Ammon's horn (tissue), 1 donor: Measurements from ENCODE around the gene ZNF319.

Experiments used
- DNase-seq: peaks from one replicate; pipeline ENCODE4 v3.0.0-alpha.2; 2016; ENCODE audit warnings: low spot score

ZNF319 gene

DNA sequence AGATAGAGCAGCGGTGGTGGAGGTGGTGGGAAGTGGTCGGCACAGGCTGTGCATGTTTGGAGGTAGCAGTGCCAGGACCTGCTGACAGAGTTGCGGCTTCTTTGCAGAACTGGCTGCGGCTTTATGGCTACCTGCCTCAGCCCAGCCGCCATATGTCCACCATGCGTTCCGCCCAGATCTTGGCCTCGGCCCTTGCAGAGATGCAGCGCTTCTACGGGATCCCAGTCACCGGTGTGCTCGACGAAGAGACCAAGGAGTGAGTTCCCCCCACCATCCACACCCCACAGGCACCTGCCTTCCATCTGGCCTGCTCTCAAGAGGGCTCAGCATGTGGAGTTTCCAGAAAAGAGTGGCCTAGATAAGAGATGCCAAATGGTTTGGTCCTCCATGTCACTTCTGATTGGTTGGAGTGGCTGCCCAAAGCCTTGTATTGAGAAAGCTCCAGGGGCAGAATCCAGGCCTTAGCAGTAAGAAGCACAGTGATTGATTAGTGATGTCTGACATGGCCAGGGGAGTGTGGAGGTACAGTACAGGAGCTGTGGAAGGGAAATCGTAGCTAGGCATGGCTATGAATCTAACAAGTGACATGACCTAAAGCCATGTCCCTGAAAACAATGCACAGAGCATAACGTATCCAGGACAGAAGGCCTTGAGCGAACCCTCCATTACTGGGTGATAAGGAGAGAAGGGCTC lies 37.0 kb upstream of the ZNF319 start:
- DNase-seq: no peak

DNA sequence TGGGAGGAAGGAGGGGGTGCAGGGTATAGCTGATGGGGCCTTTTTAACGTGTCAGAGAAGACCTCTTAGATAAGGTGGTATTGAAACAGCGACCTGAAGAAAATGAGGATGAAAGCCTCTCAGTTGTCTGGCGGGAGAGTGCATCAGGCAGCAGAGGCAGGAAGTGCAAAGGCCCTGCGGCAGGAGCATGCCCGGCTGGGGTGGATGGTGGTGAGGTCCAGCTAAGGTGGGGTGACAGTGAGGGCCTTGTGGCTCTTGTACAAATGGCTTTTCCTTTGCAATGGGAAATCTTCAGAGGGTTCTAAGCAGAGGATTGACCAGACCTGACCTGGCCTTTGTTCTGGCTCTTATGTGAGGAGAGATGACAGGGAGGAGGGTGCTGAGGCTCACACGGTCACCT lies 36.5 kb upstream of the ZNF319 start:
- no peak for DNase-seq

DNA sequence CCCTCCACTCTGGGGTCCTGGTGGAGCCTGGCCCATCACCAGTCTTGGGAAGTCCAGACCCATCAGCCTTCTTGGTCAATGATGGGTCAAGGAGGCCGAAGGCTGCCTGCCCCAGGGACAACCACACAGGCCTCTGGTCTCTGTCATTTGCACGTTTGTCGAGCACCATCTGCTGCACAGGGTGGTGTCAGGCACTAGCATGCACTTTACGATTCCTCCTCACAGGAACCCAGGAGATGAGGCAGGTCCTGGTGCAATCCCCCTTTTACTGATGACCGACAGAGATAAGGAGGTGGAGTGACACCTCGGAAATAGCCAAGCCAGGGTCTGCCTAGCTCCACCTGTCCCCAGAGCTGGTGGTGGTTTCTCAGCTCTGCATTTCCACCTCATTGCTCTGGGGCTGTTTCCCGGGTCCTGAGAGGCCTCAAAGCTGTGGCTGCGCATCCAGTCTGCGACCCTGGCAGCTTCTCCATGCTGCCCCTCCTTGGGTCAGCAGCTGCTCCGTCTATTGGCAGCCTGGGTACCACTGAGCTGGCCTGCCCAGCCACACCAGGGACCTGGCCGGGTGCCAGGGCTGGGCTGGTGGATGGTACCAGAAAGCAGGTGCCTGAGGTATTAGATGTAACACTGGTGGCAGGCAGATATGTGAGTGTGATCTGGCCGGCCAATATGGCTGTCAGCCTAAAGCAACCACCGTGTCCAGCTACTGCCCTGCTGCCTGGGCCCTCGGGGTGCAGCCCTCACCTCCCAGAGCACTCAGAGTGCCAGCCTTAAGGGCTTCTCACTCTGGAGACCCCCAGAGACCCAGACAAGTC lies 35.1 kb upstream of the ZNF319 start:
- no peak for DNase-seq

- DNase-seq: no peak
Observed at GRCh38 chr16:58034774-58035173, 34.3 kb upstream of the ZNF319 start.

GRCh38 chr16:58034128-58034685 lies 33.7 kb upstream of the ZNF319 start:
- no peak for DNase-seq

DNA sequence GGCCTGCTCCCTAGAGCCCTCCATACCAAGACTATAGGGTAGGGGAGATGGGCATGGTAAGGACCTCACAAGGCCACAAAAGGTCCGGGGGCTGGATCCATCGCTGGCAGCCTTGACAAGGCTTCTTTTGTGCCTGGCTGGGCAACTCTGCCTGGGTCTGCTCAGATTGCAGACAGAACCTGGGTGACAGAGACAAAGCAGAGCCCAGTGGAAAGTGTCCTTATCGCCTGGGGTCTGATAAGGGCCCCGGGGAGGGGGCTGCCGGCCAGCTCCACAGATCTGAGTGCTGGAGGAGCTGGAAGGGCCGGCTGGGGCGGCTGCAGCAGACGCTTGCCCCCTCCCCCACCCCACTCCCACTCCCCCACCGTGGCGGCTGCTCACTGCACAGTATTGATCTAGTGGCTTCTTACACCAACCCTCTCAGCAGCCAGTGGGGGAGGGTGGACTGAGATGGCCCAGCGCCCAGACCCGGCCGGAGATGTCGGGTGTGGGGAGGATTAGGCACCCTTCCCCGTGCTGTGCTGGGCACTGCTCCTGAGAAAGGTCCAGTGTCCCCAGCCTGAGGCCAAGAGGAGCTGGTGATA lies 32.3 kb upstream of the ZNF319 start:
- peak; percentile 70 for DNase-seq

DNA sequence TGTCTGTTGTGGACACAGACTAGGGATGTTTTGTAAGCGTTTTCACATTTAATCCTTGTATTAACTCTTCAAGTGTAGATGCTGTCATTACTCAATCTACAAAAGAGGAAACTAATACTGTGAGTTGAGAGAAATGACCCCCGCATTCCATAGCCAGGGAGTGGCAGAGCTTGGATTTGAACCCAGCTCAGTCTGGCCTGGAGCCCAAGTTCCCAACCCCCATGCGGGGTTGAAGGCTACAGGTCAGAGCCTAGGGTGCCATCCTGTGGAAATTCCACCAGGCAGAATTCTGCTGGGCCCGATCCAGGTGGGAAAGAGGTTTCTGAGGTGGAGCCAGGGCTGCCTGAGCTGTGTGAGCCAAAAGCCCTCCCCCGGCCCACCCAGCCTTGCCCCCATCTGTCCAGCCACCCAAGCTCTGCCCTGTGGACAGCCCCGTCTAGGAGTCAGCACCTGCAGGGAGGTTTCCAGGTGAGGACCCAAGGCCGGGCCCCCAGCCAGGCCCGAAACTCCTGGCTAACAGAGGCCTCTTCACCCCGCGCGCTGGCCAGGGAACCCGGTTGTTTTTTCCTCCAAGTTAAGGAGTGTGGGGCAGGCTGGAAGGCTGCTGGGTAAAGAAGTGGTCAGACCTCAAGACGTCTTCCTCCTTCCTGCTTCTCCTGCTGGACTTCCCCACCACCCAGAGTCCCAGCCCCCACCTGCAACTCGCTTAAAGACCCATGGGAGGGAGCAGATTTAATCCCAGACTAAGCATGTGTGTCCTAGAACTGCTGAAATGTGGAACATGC lies 30.7 kb upstream of the ZNF319 start:
- DNase-seq: no peak

DNA sequence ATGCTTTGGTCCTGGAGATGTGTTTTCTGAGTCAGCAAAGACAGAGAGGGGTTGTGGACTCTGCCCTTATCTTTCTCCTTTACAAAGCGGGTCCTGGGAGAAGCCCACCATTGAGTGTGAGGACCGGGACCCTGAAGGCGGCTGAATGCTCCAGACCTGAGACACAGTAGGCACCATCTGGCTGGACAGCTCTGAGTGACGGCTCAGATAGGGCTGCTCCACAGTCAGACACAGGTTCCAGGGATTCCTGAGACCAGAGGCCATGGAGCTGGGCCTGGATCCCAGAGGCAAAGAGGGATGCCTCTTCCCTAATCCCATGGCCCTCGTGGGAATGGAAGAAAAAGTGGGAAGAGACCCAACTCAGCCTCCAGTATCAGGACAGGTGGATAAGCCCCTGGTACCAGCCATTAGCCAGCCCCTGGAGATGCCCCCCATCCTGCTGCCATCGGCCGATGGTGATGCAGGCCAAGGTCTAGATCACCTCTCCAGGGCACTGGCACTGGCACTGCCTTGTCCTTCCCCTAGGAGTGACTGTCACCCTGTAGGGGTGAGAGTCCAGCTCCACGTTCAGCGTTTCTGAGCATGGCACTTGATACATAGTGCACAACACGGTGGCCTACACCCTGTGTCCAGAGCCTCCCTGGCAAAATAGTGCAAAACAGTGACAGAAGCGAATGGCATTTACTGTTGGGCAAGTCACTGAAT lies 29.8 kb upstream of the ZNF319 start:
- DNase-seq: no peak

DNA sequence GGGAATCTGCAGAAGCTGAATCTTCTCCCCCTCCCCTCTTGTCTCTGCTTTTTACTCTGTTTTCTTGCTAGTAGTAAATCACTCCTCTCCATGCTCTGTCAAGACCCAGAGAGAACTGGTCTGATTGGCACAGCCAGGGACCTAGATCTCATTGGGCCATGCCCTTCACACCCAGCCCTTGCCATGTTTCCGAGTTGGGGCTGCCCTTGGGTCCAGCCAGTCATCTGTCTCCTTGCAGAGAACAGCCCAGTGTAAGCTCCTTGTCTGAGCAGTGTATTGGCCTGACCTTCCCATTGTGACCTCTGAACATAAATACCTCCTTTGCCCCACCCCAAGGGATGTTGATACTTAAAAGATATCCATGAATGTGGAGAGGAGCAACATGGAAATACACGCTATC lies 28.9 kb upstream of the ZNF319 start:
- no peak for DNase-seq

GRCh38 chr16:58028541-58029070 lies 28.1 kb upstream of the ZNF319 start:
- DNase-seq: no peak

DNA sequence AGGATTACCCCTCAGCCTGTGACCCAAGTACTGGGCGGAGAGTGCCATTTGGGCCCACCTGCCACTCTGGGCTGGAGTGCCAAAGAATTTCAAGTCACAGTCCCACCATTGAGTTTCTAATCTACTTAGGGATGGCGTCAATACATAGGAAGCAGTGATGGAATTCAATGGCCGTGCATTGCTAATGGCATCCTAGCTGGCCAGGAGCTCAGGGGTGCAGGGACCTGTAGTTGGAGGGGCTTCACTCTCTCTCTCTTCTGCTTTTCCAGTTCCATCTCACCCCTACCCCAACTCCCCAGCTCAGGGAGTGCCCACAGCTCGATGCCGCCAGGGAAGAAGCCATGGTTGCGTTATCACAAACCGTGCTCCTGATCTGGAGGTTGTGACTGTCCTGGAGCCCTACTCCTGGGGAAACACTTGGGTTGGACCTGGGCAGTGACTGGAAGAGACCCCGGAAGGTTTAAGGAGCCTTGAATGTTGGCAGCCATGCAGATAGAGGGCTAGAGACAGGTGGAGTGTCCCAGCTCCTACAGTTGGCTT lies 27.5 kb upstream of the ZNF319 start:
- DNase-seq: no peak

- no peak for DNase-seq
Observed at GRCh38 chr16:58027161-58027915, 26.9 kb upstream of the ZNF319 start.

DNA sequence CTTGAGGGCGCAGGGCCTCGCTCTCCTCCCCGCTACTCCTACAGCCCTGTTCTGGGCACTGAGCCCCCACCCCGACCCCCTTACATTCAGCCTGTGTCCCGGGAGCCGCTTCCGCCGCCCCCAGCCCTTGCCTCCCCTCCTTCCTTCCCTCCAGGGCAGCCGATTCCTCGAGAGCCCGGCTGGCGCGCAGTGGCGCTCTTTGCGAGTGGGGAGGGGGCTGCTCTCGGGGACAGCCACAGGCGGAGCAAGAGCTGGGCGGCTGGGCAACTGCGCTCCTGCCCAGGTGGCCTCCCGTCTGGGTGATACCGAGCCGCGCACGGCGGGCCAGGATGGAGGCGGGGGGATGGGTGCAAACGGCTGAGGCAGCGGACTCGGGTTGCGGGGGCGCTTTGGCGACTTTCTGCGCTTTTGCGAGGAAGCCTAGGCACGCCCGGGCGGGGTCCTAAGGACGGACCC lies 26.3 kb upstream of the ZNF319 start:
- DNase-seq: no peak

DNA sequence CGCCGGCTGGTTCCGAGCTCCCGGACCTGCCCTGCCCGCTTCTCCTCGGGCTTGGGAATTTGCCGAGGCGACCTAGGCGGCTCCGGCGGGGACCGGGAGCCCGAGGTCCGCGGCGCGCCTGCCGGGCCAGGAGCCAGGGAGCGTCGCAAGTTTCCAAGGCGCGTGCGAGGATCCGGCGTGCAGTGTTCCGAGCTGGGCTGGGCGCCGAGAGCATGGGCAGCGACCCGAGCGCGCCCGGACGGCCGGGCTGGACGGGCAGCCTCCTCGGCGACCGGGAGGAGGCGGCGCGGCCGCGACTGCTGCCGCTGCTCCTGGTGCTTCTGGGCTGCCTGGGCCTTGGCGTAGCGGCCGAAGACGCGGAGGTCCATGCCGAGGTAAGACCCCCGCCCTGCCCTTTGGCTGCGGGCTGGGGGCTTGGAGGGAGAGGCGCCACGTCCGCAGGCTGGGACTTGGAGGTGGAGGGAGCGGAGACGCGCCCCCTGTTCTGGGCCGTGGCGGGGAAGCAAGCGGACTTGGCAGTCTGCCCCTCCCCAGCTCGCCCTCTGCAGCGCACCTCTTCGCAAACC lies 25.8 kb upstream of the ZNF319 start:
- DNase-seq: no peak

GRCh38 chr16:58025351-58026138 lies 25.1 kb upstream of the ZNF319 start, which contains the start of gene MMP15:
TSS of gene MMP15 (plus strand) at chr16:58025754. CDS start at chr16:58026351, 597 bp downstream.
- peak; percentile 44 for DNase-seq

DNA sequence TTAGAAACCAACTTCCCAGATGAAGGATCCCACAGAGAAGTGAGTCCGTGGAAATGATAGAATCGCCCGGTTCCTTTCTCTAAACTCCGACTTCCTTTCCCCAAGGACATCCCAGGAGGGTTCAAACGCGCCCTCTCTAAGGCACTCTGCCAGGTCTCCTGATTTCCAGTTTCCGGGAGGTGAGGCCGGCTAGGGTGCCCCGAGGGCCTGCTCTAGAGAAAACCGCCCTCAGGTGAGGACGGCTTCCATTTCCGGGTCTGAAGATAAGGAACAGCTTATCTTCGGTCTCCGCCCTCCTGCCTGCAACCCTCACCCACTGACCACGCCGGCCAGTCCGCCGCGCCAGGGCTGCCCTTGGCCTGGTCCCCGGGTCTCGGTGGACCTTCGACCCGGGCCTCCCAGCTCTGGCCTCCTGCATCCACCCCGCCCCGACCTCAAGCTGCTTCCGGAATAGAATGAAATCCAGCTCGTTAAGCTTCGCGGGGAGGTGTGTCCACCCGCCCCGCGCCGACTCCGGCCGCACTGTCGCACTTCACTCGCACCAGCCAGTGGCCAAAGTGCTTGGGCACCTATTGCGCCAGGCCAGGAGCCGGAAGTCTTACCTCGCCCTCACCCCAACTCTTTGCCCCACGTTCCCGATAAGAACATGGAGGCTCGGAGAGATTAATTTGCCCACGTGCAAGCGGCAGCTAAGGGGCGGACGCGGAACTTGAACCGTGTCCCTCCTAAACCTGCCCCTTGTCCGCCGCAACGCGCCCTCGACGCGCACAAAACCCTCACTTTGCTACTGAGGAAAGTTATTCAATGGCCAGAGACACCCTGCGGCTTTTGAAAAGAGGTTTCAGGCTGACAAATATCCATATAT lies 24.2 kb upstream of the ZNF319 start:
- no peak for DNase-seq

DNA sequence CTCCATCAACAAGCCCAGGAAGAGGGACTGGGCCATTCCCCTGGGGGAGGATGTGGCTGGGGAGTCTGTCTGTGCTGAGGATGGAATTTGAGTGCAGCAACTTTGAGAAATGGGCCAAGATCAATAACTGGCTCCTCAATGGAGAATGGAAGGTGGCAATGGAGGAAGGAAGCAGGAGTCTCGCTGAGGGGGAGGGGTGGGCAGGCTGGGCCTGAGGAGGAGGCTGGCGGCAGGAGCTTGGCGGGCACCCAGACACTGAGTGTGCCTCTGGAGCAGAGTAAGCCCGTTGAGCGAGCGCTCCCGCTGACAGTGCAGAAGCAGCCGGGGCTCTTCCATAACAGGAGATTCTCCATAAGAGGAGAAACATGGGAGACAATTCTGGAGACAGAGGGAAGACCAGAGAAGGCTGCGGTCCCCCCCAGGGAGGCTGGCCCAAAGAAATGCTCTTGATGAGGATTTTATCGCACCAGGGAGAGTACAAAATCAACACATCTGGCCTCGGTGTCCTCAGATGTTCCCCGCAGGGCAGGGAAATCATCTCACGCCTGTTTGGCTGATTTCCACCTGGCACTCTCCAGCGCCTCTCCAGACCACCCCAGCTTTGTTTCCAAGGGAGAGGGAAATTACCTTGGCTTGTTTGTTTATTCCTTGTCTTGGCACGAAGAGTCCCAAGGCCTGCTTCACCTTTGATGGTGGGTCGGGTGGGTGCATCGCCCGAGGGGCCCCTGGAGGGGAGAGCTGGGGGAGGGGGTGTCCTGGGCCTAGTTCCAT lies 22.3 kb upstream of the ZNF319 start:
- DNase-seq: peak; percentile 79
